ENCODE results near the gene NEU4. TPM values are rescaled to one million over a fixed set of nuclear protein-coding genes. Genes with fewer than 3 reads are reported as not detected.

The NEU4 gene
- total and polyA plus RNA-seq, 8 donors: 0.31 to 0.42 TPM; not detected in 6

DNA sequence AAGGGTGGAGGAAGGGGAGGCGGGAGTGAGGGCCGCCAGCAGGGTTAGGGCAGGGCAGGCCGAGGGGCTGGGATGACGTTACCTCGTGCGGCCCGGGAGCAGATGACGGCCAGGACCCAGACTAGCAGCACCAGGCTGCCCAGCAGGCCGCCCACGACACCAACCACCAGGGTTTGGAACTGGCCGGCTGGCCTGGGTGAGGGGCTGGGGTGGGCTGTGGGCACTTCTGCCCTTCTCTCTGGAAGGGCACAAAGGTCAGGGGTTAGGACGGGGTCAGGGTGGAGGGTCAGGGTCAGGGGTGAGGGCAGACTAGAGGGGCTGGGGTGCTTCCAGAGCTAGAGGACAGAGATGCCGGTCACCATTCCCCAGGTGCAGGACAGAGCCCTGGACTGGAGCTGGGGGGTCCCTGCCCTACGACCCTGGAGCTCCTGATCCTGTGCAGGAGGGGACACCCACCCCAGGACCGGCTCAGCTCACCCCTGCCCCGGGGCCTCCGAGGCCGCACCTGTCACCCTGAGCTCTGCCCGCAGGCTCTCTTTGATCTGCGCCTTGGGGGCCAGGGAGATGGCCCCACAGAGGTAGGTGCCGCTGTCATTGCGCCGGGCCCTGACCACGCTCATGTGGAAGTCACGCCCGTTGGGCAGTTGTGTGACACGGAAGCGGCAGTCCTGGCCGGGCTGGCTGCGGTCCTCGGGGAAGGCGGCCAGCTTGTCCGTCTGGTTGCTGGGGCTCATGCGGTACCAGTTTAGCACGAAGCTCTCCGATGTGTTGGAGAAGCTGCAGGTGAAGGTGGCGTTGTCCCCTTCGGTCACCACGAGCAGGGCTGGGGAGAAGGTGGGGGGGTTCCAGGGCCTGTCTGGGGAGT lies 43.4 kb downstream of the NEU4 start:
- Histone ChIP-seq H3K4me1 (no peaks in the 10 kb centered on the region), H3K36me3 (no peaks in the 10 kb centered on the region), H3K4me3 (no peak overlapping the region), H3K27me3 (no peaks in the 10 kb centered on the region), H3K9me3 (no peaks in the 10 kb centered on the region), H3K27ac (no peak overlapping the region)
- intact Hi-C loops (cut with DNase I): no loop called here
- ATAC-seq (no peak), DNase-seq (peak in 4 of 6 donors; percentile 3 to 74 (median 39)), FAIRE-seq (no peak)
- 88 to 93% methylated on average over 38 to 39 of the region's 39 CpGs for WGBS, 2 donors
- TF ChIP-seq, protein P1, sequence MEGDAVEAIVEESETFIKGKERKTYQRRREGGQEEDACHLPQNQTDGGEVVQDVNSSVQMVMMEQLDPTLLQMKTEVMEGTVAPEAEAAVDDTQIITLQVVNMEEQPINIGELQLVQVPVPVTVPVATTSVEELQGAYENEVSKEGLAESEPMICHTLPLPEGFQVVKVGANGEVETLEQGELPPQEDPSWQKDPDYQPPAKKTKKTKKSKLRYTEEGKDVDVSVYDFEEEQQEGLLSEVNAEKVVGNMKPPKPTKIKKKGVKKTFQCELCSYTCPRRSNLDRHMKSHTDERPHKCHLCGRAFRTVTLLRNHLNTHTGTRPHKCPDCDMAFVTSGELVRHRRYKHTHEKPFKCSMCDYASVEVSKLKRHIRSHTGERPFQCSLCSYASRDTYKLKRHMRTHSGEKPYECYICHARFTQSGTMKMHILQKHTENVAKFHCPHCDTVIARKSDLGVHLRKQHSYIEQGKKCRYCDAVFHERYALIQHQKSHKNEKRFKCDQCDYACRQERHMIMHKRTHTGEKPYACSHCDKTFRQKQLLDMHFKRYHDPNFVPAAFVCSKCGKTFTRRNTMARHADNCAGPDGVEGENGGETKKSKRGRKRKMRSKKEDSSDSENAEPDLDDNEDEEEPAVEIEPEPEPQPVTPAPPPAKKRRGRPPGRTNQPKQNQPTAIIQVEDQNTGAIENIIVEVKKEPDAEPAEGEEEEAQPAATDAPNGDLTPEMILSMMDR (IDR thresholded peaks at IDR 0.05): no peak

DNA sequence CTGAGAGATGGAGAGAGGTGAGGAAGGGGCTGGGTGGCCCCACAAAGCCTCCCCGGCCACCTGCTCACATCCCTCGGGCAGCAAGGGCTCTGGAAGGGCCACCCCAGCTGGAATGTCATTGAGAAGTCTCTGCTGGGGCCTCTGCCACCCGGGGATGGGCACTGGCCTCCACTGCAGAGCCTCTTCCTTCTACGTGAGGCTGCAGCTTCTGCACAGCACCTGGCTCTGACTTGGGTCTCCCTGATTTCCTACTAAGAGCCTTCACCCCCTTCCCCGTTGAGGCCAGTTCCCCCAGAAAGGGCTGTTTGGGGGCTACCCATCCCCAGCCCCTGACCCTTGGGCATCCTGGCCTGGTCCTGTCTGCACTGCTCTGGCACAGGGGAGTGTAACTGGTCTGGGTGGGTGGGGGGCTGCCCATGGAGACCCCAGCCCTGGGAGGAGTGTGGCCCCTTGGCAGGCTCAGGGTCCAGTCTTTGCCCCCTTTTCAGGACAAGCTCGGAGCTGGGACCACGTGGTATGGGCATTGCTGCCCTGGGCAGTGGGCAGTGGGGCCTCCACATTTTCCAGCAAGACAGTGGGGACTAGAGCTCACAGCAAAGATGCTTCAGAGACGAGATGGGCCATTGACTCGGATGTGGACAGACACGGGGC lies 44.1 kb downstream of the NEU4 start:
- FAIRE-seq: no peak

DNA sequence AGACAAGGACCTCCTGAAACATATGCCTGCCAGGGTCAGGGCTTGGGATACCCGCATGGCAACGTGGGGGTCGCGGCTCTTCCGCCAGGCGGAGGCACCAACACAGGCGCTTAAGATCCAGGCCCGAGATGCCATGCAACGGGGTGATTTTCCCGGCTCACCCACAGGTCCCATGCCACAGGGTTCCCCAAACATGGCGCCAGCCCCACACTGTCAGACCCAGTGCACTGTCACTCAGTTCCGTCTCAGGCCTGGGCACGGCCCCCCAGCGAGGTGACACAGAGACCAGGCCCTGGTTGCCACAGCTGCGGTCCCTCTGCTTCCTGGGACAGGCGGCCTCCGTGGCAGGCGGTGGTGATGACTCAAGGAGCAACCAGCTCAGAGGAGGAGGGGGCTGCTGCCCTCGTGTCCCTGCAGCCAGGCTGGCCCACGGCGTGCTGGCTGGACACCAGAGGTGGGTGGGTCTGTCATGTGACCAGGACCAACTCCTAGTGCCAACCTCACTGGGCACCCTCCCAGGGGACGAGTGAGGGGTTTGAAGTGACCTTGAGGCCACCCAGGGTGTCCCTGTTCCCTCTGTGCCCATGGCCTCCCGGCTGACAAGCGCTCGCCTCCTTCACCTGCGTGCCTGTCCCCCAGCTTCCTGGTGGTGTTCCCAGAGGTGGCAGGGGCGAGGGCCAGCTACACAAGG lies 44.8 kb downstream of the NEU4 start:
- Histone ChIP-seq H3K4me3 (no peak overlapping the region), H3K36me3 (no peaks in the 10 kb centered on the region), H3K27me3 (no peaks in the 10 kb centered on the region), H3K4me1 (no peaks in the 10 kb centered on the region), H3K9me3 (no peaks in the 10 kb centered on the region), H3K27ac (peak overlapping the region in 1 of 4 donors; percentile 5)
- 80 to 89% methylated on average over 26 to 27 of the region's 27 CpGs for WGBS, 2 donors
- DNase-seq (peak in 3 of 6 donors; percentile 57 to 77 (median 61)), ATAC-seq (peak in 2 of 4 donors; percentile 13 to 27), FAIRE-seq (no peak)
- intact Hi-C loops (cut with DNase I): no loop called here
- TF ChIP-seq, protein P1 (IDR thresholded peaks at IDR 0.05): no peak

More for the DNA sequence above, 44.1 kb downstream of the NEU4 start:
- TF ChIP-seq, protein P1 (IDR thresholded peaks at IDR 0.05): no peak
- DNase-seq: peak in 4 of 6 donors; percentile 6 to 57 (median 34)
- Histone ChIP-seq H3K27me3 (no peaks in the 10 kb centered on the region), H3K36me3 (no peaks in the 10 kb centered on the region), H3K4me1 (no peaks in the 10 kb centered on the region), H3K4me3 (no peak overlapping the region), H3K9me3 (no peaks in the 10 kb centered on the region), H3K27ac (no peak overlapping the region)
- no peak for ATAC-seq
- WGBS, 2 donors: 82 to 86% methylated on average over 10 of the region's 10 CpGs
- intact Hi-C loops (cut with DNase I): no loop called here

DNA sequence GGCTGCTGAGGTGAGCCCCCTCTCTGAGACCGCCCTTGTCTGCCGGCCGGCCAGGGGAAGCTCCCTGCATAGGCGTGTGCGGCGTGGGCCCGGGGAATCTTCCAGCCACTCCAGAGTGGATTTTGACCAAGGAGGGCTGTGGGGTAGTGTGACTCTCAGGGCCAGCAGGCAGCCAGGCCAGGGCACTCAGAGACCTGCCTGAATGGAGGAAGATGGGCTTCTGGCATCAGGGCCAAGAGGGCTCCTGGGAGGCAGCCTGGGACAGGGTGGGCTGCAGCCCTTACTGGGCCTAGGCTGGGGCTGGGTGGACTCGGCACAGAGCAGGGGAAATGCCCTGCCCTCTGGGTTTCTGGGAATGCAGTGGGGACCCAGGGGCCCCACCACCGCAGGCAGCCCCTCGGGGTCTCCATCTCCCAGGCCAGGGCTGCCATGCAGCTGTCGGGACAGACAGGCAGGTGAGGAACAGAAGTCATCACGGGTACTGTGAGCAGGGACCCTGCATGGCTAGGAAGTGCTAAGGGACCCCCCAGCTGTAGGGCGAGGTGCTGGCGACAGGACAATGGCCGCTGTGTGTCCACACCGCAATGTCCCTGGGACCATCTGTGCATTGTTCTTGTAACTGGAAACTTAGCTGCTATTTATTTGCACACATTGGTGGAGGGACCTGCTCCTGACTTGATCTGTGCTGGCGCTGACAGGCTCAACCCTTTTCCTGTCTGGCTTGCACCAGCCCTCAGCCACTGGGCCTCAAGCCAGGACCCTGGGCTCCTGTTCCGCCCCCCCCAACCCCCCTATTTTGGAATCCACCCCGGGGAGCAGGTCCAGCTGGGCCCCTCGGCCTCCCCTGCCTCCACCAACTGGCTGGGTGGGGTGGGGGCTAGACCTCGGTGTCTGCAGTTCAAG lies 45.6 kb downstream of the NEU4 start:
- ATAC-seq (peak in 2 of 4 donors; percentile 34 to 36), FAIRE-seq (no peak), DNase-seq (peak in 3 of 6 donors; percentile 32 to 56 (median 51))
- Histone ChIP-seq H3K4me3 (no peak overlapping the region), H3K36me3 (no peaks in the 10 kb centered on the region), H3K27ac (peak overlapping the region in 1 of 4 donors; percentile 5), H3K4me1 (no peaks in the 10 kb centered on the region), H3K27me3 (no peaks in the 10 kb centered on the region), H3K9me3 (no peaks in the 10 kb centered on the region)
- 68 to 74% methylated on average over 20 to 21 of the region's 21 CpGs for WGBS, 2 donors
- intact Hi-C loops (cut with DNase I): no loop called here
- TF ChIP-seq, protein P1 (IDR thresholded peaks at IDR 0.05): no peak

All from pancreas (tissue), 10 donors.